GM21390 (cell line): ENCODE results near the gene SUSD4.
"Not testable (repeated sequence)": the region's sequence is repeated elsewhere in the genome, so short reads cannot be mapped to it uniquely, and the experiment has no call there.

Experiments used
- ATAC-seq: cut with Tn5 transposase; IDR thresholded peaks from one replicate; pipeline ENCODE4 v1.9.1; 2021; ENCODE audit not compliant: unreplicated experiment

Gene SUSD4, protein sequence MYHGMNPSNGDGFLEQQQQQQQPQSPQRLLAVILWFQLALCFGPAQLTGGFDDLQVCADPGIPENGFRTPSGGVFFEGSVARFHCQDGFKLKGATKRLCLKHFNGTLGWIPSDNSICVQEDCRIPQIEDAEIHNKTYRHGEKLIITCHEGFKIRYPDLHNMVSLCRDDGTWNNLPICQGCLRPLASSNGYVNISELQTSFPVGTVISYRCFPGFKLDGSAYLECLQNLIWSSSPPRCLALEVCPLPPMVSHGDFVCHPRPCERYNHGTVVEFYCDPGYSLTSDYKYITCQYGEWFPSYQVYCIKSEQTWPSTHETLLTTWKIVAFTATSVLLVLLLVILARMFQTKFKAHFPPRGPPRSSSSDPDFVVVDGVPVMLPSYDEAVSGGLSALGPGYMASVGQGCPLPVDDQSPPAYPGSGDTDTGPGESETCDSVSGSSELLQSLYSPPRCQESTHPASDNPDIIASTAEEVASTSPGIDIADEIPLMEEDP

GRCh38 chr1:223363856-223364684, at the start of gene SUSD4:
Gene SUSD4 (minus strand): TSS chr1:223364176. CDS start chr1:223363425, 751 bp downstream.
- ATAC-seq, result peak; percentile 55

DNA sequence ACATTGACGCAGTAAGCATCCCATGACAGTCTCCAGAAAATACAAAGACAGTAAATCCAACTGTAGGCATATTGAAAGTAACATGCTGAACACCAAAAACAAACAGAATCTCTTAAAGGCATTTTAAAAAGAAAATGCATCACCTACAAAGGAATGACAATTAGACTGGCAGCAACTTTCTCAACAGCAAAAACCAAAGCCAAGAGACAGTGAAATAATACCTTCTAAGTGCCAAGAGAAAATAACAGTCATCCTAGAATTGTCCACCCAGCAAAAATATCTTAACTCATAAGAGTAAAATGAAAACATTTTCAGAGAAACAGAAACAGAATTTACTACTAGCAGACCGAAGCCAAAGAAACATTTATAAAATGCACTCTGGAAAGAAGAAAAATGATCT, 49.2 kb upstream of the SUSD4 start:
- no peak for ATAC-seq

DNA sequence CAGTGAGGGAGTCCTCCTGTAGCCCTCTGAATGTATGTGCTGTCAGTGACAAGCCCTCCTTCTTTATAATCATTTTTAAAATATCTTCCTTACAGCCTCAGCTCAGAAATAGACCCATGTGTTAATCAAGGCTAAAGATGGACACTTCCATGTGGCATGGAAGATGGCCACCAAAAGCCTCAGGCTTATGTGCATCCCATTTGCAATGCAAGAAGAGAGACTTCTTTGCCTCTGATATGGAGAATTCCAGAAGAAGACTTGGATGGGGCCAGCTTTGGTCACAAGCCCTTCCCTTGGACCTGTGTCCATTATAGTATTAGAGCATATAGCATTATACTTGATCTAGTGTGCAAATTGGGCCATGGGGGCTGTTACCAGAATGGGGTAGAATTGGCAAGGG, 47.7 kb upstream of the SUSD4 start:
- no peak for ATAC-seq

DNA sequence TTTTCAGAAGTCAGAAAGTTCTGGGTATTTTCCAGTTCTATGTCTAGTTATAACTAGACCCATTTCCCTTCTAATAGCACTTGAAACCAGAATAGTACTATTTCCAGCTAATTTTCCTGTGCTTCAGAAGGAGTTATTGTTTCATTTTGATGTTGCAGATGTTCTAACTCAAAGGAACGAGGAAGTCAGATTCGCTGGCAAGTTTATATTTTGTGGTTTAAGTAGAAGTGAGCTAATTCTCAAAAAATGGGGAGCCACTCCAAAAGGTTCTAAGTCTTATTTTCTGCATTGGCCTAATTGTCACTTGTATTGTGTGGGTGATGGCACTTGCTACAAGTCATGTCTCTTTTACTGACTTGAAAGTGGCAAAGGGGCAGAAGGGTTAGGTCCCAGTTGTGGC, 47.3 kb upstream of the SUSD4 start:
- ATAC-seq, result no peak

DNA sequence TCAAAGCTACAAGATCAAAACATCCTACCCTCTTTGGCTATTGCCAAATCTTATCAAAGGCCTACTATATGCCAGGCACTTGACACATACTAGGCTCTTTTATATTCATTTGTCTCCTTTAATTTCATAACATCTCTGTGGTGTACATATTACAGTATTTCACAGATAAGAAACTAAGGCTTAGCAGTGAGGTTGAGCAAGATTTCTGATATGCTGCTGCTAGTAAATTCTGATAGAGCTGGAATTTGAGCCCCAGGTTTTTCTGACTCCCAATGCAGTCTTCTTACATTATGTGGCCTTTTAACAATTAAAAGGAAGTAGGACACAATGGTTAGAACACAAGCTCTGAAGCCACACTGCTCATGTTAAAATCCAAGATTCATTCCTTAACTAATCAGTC, 46.1 kb upstream of the SUSD4 start:
- ATAC-seq, result no peak

GRCh38 chr1:223405507-223405906, 41.5 kb upstream of the SUSD4 start:
- no peak for ATAC-seq

- ATAC-seq, result no peak
Measured at GRCh38 chr1:223403184-223403815, 39.3 kb upstream of the SUSD4 start.

DNA sequence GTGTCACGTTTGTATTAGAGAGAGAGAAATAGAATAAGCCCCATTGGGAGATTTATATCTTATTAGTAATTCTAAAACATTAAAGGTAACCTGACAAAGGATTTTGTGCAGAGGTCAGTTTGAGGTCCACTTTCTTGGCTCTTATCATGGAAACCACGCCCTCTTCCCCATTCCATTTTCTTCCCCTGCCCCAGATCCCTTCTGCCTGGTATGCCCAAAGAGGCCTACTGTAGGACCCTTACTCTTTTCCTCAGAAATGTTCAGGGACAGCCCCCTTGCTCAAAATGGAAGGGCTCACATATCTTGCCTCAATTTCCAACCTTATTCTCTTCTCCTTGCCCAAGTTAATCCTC, 38.8 kb upstream of the SUSD4 start:
- no peak for ATAC-seq

GRCh38 chr1:223401873-223402789, 38.2 kb upstream of the SUSD4 start:
- ATAC-seq, result no peak

DNA sequence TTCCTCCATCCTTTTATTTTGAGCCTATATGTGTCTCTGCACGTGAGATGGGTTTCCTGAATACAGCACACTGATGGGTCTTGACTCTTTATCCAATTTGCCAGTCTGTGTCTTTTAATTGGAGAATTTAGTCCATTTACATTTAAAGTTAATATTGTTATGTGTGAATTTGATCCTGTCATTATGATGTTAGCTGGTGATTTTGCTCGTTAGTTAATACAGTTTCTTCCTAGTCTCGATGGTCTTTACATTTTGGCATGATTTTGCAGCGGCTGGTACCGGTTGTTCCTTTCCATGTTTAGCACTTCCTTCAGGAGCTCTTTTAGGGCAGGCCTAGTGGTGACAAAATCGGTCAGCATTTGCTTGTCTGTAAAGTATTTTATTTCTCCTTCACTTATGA, 35.4 kb upstream of the SUSD4 start:
- not testable (repeated sequence) for ATAC-seq

DNA sequence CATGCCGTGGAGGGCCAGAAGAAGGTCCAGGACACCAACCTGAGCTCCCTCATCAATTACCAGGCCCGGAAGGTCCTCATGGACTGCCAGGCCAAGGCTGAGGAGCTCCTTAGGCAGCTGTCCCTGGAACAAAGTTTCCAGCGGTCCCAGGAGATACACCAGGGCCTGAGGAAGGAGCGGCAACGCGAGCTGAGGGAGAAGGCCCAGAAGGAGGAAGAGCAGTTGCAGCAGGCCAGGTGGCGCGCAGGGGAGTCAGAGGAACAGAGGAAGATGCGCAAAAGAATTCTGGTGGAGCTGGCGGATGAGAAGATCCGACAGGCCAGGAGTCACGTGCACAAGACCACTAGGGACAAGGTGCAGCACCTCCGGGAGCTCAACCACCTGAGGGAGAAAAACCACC, 30.7 kb upstream of the SUSD4 start:
- ATAC-seq, result no peak

GRCh38 chr1:223394242-223394641, 30.3 kb upstream of the SUSD4 start:
- ATAC-seq, result no peak

DNA sequence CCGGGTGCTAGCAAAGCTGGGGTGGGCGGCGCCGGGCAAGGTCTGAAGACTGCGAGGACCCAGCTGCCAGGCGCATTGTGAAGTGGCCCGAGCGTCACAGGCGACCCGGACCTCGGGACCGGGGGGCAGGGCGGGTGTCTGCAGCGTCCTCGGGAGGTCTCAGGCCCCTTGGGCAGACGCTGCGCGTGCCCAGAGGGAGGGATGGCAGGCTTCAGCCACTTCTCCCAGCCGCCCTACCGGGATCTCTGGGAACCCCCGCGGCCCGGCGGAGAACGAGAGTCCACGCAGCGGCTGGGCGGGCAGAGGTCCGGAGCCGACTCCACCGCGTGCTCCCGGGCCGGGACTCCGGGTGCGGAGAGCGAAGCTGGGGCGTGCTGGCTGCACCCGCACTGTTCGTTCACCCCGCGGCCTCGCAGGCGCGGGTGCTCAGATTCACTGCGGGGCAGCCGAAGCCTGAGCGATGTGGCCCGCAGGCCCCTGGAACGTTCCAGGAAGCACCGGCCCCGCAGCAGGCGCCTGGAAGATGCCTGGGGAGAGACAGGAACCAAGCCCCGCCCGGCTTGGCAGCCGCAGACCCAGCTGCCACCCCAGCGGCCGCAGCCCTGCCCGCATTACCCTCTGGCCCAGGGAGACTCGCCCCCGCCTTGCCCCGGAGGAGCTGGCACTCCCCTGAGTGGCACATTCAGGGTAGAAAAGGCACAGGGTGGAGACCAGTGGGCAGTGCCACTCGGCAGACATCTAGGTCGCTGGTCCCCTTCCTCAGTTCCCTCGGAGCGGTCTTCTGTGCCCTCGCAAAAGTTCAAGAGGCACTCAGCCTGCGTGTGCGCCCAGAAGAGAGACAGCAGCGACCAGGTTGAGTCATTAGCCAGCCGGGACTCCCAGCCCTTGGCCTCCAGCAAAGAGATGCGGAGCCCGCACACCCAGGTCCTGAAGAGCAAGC, 29.6 kb upstream of the SUSD4 start, which contains the start of gene CCDC185:
Gene CCDC185 (plus strand): TSS at position 141 of the 940 bp plus-strand sequence. CDS start 61 bp downstream, at position 202.
- ATAC-seq, result no peak

- no peak for ATAC-seq
Measured at GRCh38 chr1:223390618-223391017, 26.6 kb upstream of the SUSD4 start.

GRCh38 chr1:223386013-223386412, 22.0 kb upstream of the SUSD4 start:
- no peak for ATAC-seq

DNA sequence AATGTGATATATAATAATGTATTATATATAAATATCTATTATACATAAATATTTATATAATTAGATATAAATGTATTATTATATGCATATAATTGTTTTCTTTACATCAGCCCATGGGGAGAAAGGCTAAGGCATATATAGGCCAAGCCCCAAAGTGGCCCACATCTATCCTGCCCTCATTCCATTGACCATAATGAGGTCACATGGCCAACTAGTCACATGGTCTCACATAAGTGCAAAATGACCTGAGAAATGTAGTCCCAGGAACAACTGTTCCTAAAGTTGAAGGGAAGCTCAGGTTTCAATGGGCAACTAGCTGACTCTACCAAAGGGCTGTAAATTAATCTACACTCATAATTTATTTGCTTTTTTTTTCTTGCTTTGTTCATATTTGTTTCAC, 14.8 kb upstream of the SUSD4 start:
- no peak for ATAC-seq

- no peak for ATAC-seq
Measured at GRCh38 chr1:223374064-223374610, 10.2 kb upstream of the SUSD4 start.

DNA sequence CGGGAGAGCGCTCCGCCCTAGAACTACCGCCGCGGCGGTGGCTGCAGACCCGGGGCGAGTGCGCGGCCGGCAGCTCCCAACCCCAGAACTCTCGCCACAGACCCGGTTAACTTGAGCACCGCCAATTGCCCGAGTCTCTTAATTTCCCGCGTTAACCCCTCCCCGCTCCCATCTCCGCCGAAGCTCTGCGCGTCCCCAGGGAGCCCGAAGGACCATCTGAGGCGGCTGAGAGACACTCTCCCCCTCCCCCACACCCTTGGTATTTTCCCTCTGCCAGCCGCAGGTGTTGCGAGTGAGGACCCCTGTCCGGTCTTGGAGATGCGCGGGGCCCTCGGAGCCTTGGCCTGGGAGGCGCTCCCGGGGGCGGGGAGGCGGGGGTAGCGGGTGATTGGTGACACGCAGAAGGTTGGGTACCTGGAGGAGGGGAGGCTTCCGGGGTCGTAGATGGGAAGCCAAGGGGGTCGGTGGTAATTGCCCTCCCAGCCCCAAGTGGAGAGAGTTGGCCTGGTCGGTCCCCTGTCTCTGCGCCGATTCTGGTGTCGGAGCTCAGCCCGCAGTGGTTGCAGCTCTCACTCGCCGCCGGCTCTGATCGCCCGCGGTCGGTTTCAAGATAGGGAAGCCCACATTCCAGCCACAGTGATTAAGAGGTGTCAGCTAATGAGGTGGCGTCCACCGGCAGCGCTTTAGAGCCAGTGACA, 858 bp upstream of the SUSD4 start:
- ATAC-seq, result no peak
